Activated T-helper 1 cell treated with anti-CD3 and anti-CD28 coated beads, Interleukin-2, amount 50 U/mL, for 16 hours (primary cell): ENCODE results near the gene STC2.

Source experiments
- DNase-seq, 2 donors: peaks; one replicate each; pipeline ENCODE4 v3.0.0-alpha.2; 2020; ENCODE audit warnings: low read depth in 1 of 2, low spot score in 1 of 2

The STC2 gene

DNA sequence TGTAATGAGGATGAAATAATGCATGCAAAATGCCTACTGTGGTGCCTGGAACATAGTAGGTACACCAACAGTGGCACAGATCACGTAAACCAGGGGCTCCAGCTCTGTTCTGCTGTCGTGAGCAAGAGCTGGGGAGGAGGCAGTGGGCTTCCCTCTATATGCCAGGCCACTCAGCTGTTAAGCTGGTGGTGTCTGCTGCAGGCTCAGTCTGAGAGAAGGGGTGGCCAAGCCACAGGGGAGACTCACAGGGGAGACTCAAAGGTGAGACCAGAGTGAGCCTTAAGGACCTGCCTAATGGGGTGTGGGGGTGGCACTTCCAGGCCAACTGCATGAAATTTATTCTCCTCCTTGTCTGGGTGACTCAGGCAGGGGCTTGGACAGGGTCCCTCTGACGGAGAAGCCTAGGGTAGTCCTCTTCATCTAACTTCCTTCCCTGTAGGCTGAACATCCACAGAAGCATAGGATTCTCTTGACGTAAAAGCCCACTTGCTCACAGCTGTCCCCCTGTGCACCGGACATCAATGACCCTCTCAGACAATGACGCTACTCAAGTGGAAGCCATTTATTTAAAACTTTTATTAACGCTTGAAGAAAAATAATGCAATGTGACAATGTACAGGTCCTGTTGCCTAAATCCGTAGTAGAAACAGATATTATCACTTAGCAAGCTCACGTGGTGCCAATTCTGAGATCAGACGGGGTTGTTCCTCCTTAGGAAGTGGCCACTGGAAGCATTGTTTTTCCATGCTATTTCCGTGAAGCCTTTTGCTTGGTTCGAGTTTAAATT, 13.9 kb downstream of the STC2 start:
- DNase-seq = no peak

DNA sequence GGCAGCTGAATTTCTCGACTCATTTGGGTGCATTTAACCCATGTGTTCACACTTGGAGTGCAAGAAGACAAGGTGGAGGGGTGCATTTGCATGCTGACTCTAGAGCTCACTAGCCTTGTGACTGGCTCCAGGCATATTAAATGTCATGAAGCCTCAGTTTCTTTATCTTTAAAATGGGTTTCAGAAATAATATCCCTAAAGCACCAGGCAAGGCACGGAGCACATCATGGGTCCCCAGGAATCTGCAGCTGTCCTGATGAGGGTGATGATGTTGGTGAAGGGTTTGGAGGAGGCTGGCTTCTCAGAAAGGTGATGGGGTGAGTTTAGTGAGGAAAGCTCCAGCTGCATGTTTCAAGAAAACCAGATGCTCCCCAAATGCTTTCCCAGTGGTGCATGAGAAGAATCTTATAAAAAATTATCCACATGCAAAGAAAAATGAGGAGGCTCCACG, 14.8 kb downstream of the STC2 start:
- DNase-seq = no peak

GRCh38 chr5:173312821-173313220, 15.4 kb downstream of the STC2 start:
- DNase-seq = no peak

DNA sequence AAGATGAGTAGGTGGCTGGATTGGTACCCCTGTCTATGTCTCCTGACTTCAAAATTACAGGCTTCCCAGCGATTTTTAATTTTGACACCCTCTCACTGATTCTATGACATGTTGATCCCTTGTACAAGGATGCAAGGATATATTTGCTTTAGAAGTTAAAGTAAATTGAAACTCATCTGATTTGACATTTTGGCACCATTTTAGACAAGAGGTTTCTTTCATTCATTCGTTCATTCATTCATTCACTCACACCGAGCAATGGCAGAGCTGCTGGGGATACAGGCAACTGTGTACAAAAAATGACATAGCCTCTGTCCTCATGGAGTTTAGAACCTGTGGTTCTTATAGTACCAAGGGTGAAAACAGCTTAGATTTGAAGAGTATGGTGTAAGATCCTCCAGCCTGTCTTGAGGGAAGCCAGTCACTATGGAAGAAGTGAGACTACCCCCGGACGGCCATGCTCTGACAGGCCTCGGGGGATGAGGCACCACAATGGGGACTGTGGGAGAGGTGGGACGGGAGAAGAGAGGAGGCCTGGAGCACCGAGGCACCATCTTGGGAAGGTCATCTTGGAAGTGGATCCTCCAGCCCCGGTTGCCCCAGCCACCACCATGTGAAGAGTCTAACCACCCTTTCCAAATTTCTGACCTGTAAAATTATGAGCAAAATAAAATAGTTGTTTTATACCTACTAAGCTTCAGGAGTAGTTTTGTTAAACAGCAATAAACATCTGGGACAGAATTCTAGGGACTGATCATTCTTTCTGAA, 16.2 kb downstream of the STC2 start:
- DNase-seq = no peak

DNA sequence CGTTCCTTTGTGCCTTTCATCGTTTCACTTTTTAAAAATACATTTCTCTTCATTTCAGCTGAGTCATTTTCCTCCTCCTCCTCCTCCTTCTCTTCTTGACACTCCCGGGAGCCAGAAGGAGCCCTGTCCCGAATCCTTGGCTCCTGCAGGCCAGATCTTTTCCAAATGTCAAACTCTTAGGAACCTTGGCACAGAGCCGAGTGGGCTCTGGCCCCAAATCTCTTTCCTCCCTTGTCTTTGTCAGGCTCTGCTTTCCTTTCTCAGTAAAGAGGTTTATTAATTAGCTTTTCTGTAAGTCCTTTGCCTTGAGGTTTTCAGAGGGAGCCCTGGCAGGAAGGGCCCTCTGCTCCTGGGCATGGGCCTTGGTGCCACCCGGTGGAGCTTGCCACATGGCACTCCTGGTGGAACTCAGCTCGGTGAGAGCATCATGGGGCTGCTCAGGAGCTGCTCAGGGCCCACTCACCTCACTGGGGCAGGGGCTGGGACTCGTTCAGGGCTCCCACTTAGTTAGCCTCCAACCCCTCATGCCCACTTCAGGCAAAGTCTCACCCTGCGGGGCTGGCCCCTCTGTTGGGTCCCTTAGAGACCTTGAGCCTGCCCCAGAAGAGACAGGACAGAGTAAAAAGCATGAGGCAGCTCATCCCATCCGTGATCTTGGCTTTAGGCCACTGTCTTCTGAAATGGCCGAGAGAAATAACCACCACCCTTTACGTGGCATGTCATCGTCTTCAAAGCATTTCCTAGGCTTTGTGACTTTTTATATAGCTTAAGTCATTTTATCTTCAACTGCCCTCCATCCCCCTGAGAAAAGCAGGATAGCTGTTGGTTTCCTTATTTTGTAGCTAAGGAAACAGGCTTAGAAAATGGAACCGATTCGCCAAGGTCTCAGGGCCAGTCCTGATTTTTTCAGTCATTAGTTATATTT, 17.1 kb downstream of the STC2 start:
- no peak for DNase-seq

- DNase-seq = no peak
Observed at GRCh38 chr5:173310218-173310769, 17.9 kb downstream of the STC2 start.

GRCh38 chr5:173309731-173310130, 18.5 kb downstream of the STC2 start:
- no peak for DNase-seq

DNA sequence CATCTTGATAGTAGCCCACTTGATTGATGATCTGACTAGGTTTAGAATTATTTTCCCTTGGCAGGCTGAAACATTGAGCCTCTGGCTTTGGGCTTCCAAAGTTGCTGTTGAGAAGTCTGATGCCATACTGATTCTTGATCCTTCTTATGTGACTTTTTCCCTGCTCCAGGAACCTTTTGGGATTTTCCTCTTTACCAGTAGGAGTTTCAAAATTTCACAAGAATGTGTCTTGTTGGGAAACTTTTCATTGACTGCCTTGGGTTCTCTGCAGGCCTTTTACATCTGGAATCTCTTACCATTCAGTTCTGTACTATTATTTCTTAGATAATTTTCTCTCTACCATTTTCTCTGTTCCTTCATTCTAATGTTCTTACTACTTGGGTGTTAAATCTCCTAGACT, 20.0 kb downstream of the STC2 start:
- DNase-seq = no peak

DNA sequence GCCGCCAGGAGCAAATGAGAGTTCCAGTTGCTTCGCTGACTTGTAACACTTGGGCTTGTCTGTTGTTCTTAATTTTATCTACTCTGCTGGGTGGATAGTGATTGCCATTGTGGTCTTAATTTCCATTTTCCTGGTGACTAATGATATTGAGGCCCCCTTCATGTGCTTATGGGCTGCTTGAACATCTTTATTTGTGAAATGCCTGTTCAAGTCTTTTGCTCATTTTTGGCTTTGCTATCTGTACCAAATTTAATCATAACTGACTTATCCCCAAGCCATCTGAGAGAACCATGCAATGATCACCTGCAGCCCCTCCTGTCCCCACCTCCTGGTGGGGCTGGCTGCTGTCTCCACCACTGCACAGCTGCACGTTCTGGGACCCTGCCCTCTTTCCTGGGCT, 20.5 kb downstream of the STC2 start:
- no peak for DNase-seq

DNA sequence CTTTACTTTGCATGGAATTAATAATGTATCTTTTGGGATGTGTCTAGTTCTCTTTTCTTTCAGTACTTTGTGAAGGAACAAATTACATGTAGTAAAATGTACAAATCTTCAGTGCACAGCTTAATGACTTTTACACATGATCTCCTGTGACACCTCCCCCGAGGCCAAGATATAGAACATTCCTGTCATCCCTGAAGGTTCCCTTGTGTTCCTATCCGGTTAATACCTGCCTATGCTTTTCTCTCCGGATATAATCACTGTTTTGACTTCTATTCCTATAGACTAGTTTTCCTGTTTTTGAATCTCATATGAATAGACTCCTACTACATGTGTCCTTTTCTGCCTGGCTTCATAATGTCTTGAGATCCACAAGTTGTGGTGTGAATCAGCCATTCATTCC, 21.5 kb downstream of the STC2 start:
- no peak for DNase-seq

- DNase-seq = no peak
Observed at GRCh38 chr5:173304591-173304988, 23.6 kb downstream of the STC2 start.

GRCh38 chr5:173303878-173304590, 24.2 kb downstream of the STC2 start:
- no peak for DNase-seq

GRCh38 chr5:173302546-173303155, 25.6 kb downstream of the STC2 start:
- DNase-seq = no peak

DNA sequence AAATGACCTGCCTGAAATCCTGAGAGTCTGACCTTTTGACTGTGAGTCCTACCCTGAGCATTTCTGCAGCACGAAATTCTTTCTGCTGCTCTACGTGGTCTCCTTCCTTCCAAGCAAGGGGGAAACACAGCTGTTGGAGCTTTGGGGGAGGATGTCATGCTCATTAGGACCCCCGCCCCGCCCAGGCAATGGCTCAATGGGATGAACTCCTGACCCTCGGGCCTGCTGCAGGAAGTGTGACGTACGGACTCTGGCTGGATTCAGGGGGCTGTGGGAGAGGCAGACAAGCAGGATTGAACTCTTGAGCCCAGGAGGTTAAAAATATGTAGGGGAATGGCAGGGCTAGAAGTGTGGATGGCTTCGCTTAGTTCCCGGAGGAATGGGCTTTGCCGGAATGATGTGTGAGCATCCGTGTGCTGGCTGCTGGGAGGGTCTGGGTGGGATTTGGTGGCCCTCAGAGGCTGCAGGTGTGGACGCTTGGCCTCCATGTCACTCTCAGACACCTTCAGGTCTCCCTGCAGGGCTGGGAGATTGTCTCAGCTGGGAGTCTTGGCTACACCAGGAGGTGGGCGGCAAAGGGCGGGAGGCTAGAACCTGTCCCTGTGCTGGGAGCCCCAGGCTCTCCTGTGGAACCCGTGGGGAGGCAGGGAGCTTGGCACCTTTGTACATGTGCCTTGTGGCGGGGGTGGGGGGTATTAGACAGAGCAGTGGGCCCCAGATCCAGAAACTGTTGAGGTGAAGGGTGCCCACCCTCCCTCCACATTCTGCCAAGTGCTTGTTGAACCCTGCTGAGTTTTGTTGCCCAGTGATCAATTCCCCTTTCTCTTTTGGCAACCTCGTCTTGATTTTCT, 26.3 kb downstream of the STC2 start:
- DNase-seq = no peak

DNA sequence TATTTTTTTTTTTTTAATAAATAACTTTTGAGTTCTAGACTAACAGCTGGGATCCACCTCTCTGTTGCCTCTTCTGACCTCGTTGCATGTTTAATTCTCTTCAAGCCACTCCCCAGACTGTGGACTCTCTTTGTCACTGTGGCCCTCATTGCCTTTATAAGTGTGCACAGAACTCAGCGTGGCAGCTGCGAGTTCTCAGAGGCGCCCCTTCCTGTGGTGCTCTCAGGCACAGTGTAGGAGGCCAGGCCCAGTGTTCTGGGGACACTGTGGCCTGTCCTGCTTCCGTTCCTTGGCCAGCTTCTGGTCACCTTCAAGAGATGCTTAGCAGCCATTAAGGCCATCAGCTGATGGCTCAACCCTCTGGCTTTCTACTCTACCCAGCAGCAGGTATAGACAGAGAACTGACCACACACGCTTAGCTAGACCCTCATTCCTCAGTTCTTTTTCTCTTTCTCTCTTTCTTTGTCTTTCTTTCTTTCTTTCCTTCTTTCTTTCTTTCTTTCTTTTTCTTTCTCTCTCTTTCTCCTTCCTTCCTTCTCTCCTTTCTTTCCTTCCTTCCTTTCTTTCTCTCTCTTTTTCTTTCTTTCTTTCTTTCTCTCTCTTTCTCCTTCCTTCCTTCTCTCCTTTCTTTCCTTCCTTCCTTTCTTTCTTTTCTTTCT, 27.7 kb downstream of the STC2 start:
- no peak for DNase-seq

- DNase-seq = no peak
Observed at GRCh38 chr5:173299820-173300219, 28.4 kb downstream of the STC2 start.

- DNase-seq = no peak
Observed at GRCh38 chr5:173298213-173298926, 29.8 kb downstream of the STC2 start.

DNA sequence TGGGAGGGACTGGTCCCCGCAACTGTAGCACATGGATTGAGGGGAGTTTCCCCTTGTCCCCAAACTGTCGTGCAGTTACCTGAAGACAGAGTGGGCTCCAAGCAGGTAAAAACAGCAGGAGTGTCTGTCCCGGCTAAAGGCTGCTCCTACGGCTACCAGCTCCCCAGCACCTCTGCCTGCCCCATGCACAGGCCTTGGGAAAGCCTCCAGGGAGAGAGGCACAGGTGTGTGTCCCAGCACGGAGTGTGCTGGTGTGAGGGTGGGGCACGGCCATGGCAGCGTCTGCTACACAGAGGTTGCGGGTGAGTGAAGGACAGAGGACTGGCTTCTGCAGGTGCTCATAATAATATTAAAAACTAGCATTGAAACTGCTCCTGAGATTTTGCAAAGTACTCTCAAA, 30.4 kb downstream of the STC2 start:
- no peak for DNase-seq
